ENCODE data around the gene CDK5. TPM values are rescaled to one million over a fixed set of nuclear protein-coding genes. Genes with fewer than 3 reads are reported as not detected.

The CDK5 gene
- total and polyA plus RNA-seq, 2 of the 13 experiments (the other 11 are each of a cell fraction or from before 2014, with no cell fraction given), result 16.4 to 21.3 TPM

GRCh38 chr7:151057506-151057988 lies at the start of gene CDK5 (continued):
- TF ChIP-seq RERE (CRISPR knock-in tag; IDR thresholded peaks at IDR 0.05; ENCODE audit: low read depth) (no peak), ZNF530 (CRISPR knock-in tag; IDR thresholded peaks at IDR 0.05; ENCODE audit: low read depth) (no peak), KDM5B (CRISPR knock-in tag; IDR thresholded peaks at IDR 0.05; ENCODE audit: borderline replicate concordance) (no peak), ZBTB34 (CRISPR knock-in tag; IDR thresholded peaks at IDR 0.05) (no peak), ZNF605 (CRISPR knock-in tag; IDR thresholded peaks at IDR 0.05) (peak; percentile 75), E2F5 (CRISPR knock-in tag; conservative IDR thresholded peaks at IDR 0.05) (no peak), SAP130 (CRISPR knock-in tag; IDR thresholded peaks at IDR 0.05; ENCODE audit: low read depth) (no peak), ZBTB1 (CRISPR knock-in tag; IDR thresholded peaks at IDR 0.05; ENCODE audit: borderline replicate concordance) (no peak), NCOR1 (IDR thresholded peaks at IDR 0.05; ENCODE audit: borderline replicate concordance, low read length) (no peak), CENPBD1 (CRISPR knock-in tag; IDR thresholded peaks at IDR 0.05; ENCODE audit: borderline replicate concordance, low read depth) (no peak), ASH2L (IDR thresholded peaks at IDR 0.05; ENCODE audit: insufficient read length, low read depth, low read length) (peak; percentile 68), RAD21 (CRISPR knock-in tag; IDR thresholded peaks at IDR 0.05) (no peak), PCBP2 (optimal IDR thresholded peaks at IDR 0.05; ENCODE audit: low read depth, low read length, poor library complexity, severe bottlenecking) (no peak), ZSCAN5A (CRISPR knock-in tag; IDR thresholded peaks at IDR 0.05; ENCODE audit: borderline replicate concordance) (no peak), ZNF18 (CRISPR knock-in tag; IDR thresholded peaks at IDR 0.05; ENCODE audit: insufficient replicate concordance) (no peak), BHLHE40 (IDR thresholded peaks at IDR 0.05; ENCODE audit: low read length) (no peak), KLF11 (CRISPR knock-in tag; IDR thresholded peaks at IDR 0.05) (no peak), NAIF1 (CRISPR knock-in tag; IDR thresholded peaks at IDR 0.05; ENCODE audit: borderline replicate concordance) (no peak), MED1 (CRISPR knock-in tag; IDR thresholded peaks at IDR 0.05) (no peak)

All from HepG2 (cell line).